Stimulated activated CD4-positive, alpha-beta T cell treated with anti-CD3 and anti-CD28 coated beads, Interleukin-2, amount 100 ng/mL, for 4 hours (primary cell): ENCODE results near the gene LIF.

Source experiments
- DNase-seq: peaks from one replicate; pipeline ENCODE4 v3.0.0-alpha.2; 2020; ENCODE audit warnings: low read depth

Gene LIF

DNA sequence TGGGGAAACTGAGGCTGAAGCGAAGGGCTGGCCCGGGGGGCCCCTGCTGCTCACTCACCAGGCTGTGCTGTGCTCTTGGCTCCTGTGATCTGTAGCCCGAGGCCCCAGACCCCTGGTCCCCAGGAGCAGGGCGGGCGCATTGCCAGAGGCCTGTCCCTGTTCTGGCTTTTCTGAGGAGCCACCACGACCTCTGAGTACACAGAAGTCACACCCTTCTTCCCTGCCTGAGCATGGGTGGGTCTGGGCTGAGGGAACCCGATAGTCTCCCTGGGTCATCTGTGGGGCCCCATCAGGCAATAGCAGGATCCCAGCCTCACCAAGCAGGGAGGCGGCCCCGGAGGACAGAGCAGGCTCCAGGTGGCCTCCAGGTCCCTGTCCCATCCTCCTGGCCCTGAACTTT, 37.6 kb upstream of the LIF start:
- DNase-seq: no peak

GRCh38 chr22:30283342-30283741, 36.8 kb upstream of the LIF start:
- no peak for DNase-seq

- DNase-seq: no peak
These were observed 36.1 kb upstream of the LIF start for GRCh38 chr22:30282616-30283046.

GRCh38 chr22:30280505-30280904, 33.9 kb upstream of the LIF start:
- no peak for DNase-seq

GRCh38 chr22:30279932-30280331, 33.4 kb upstream of the LIF start:
- no peak for DNase-seq

- no peak for DNase-seq
These were observed 32.7 kb upstream of the LIF start for GRCh38 chr22:30279046-30279788.

- DNase-seq: no peak
These were observed 31.2 kb upstream of the LIF start for GRCh38 chr22:30277547-30278344.

DNA sequence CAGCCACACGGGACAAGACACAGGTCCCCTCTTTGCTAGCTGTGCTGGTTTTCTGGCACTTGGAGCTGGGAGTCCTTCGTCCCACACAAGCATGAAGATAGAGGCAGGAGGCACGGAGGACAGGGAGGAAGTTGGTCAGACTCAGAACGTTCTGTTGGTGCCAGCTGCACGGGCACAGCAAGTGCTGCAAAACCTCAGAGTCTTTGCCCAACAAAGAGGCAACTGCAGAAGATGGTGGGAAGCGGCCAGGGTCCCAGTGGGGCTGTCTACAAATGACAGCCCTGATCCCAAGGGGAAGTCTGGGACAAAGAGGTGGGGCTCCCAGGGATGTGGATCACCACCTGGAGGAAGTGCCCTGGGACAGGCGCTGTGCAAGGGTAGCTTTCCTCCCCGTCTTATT, 29.5 kb upstream of the LIF start:
- DNase-seq: no peak

DNA sequence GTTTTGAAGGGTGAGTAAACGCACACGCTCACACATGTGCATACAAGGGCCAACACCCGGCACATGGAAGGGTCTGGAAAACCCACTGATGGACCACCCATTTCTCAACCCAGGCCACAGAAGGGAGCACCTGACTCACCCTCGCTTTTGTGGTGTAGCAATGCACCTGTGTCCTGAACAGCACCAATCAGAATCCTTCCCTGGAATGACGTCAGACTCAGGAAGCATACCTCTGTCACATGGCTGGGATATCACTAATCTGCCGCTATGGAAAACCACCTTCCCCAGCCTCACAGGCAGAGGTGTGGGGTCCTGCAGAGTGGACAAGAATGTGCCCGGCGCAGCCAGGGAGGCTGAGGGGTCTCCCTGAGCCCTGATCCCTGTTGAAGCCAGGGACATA, 29.1 kb upstream of the LIF start:
- DNase-seq: peak; percentile 45

DNA sequence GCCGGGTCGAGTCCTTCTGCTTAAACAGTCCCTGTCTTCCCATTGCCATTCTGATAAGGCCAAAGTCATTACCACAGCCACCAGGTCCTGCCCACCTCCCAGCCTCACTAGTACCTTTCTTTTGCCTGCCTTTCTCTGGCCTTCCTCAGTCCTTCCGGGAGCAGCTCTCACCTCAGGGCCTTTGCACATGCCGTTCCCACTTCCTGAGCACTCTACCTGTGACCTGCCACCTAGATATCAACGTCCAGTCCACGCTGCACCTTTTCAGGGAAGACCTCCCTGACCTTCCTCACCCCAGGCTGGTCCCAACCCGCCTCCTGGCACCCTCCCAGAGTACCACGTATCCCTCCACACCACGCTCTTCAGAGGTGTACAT, 27.9 kb upstream of the LIF start:
- DNase-seq: no peak

DNA sequence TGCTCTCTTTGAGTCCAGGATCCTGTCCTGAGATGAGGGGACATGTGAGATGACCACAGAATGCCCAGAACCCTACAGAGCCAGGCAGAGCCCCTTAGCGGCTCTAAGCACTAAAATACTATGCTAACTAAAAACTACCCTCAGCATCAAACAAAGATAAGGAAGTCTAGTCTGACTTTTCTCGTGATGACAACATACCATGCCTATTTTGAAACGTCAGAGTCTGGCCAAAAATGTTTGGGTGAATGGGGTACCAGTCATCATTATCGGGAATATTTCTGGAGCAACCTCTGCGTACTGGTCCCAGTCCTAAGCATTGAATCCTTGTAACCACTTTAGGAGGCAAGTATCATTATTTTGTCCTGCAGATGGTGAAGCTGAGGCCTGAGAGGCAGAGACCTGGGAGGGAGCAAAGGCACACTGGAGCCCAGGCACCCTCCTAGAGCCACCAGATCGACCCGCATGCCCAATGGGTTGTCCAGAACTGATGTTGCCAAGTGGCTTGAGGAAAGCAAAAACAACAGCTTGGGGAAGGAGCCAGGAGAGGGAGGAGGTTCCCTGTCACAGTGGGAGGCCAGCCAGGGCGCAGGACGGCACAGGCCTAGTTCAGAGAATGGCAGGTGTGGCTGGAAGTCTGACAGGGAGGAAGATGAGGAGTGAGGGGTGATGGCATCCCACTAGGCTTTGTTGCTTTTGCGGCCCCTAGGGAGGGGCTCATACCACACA, 27.3 kb upstream of the LIF start:
- no peak for DNase-seq

- DNase-seq: no peak
These were observed 26.4 kb upstream of the LIF start for GRCh38 chr22:30272781-30273601.

DNA sequence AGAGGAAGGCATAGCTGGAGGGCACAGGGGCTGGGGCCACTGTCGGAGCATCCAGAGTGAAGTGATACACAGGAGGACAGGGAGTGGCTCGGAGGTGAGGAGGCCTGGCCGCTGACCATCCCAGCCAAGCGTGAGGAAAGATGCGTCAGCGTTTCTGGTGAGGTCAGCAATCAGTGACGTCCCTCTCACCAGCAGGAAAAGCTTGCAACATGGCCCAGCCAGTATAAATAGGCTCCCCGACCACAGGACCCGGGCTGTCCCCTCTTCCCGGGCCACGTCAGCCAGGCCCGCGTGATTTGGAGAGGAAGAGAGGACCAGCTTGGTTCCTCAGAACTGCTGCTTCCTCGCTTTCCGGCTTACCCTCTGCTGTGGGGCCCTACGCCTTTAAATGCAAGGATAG, 24.3 kb upstream of the LIF start:
- DNase-seq: no peak

GRCh38 chr22:30268331-30268730, 21.8 kb upstream of the LIF start:
- DNase-seq: no peak

- DNase-seq: peak; percentile 53
These were observed 21.1 kb upstream of the LIF start for GRCh38 chr22:30267382-30268302.

- peak; percentile 48 for DNase-seq
These were observed 20.2 kb upstream of the LIF start, which contains the start of gene OSM for GRCh38 chr22:30266445-30267381. OSM (minus strand) TSS chr22:30266851; CDS start chr22:30266799, 52 bp downstream.

DNA sequence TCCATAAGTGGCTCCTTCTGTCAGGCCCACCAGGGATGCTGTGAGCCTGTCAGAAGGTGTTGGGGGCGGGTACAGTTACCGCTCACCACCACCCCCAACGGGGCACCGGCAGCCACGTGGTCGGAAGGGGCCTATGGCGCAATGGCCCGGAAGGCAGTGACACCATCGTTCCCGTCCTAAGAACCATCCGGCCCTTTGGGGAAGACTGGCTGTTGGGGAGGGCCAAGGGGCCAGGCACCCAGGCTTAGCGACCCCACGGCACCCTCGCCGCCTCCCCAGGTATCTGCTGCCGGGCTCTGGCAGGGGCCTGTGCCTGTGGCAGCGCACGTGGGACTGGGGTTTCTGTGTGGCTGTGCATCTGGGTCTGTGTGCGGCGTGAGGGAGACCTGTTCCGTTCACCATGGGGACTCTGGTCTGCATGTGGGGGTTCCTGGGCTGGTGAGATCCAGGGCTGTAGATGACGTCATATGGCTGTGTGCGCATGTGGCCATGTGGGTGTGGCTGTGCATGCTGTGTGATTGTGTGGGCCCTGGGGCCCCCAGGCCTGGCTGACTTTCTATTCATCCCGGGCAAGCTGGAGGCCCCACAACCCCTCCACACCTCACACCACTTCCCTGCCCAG, 19.4 kb upstream of the LIF start:
- DNase-seq: peak; percentile 84

DNA sequence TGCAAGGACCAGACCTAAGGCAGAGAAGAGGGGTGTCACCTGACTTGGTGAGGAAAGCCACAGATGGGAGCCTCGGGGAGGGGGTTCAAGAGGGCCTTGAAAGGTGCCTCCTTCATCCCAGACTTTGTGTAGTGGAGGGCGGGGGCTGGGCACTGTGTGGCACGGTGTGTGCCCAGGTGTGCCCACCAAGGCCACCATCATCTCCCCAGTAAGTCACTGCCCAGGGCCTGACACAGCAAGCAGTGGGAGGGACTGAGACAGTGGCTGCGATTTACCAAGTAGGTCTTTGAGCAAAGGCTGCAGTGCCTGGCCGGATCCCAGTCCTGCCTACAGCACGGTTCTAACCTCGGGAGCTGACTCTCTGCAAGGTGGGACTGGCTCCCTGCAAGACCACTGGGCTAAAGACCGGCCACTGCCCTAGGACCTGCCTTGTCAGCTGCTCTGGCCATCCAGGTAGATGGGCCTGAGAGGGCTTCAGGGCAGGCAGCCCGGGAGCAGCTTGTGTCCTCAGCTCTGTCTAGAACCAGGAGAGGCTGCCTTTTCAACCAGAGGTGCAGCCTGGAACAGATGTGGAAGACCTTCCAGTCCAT, 18.7 kb upstream of the LIF start:
- DNase-seq: no peak

- no peak for DNase-seq
These were observed 17.3 kb upstream of the LIF start for GRCh38 chr22:30263883-30264282.
